Nucleus accumbens (tissue), 56 donors: ENCODE measurements around the gene GRK5.
"Not testable (repeated sequence)": the region's sequence is repeated elsewhere in the genome, so short reads cannot be mapped to it uniquely, and the experiment has no call there.

Experiments used
- DNase-seq, 56 donors: peaks; one replicate each; lab custom pipeline; 2025; lab: John Stamatoyannopoulos, UW

The GRK5 gene

DNA sequence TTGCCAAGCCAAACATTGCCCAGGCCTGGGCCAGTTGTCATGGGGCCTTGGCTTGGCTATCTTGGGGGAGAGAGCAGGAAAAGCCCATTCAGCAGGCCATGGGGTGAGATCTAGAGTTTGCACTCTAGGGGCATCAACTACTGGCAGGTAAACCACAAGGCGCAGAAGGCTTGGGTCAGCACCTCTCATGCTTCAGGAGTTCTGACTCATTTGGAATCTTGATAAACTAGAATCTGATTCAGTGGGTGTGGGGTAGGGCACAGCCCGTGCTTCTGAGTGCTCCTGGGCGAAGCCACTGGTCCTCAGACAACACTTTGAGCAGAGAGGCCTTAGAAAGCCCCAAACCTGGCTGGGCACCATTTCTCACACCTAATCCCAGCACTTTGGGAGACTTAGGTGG lies 254.0 kb downstream of the GRK5 start:
- DNase-seq, result no peak

DNA sequence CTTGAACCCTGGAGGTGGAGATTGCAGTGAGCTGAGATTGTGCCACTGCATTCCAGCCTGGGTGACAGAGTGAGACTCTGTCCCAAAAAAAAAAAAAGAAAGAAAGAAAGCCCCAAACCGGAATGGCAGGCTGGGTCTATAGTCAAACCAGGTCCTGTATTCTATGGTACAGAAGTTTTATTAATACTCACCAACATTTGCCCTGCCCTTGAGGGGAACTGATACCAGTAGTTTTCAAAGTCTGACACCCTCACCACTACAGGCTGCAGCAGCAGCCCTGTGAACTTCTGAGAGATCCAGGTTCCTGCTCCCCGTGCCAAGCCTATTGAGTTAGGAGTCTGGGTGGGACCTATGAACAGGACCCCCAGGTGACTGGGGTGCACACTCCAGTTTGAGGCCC lies 254.6 kb downstream of the GRK5 start:
- no peak for DNase-seq

DNA sequence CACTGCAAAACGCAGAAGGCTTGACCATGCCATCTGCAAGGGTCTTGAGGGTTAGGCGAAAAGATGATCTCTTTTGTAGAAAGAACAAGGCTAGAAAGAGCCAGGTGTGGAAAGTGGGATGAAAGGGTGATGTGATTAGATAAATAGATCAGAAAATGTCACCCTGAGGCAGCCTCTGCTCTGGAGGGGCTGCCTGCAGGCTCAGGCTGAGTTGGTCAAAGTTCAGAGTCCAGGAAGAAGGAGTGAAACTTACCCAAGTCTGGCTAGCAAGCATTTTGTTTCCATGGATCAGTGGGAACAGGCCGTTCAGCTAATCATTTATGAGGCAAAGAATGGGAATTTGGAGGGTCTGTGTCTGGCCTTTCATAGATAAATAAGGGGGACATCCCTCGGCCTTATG lies 255.4 kb downstream of the GRK5 start:
- no peak for DNase-seq

DNA sequence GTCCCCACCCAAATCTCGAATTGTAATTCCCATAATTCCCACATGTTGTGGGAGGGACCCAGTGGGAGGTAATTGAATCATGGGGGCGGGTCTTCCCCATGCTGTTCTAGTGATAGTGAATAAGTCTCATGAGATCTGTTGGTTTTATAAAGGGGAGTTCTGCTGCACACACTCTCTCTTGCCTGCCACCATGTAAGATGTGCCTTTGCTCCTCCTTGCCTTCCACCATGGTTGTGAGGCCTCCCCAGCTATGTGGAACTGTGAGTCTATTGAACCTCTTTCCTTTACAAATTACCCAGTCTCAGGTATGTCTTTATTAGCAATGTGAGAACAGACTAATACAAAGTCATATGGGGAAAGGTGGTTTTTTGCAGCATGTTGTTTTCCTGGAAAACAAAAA lies 255.8 kb downstream of the GRK5 start:
- DNase-seq, result not testable (repeated sequence)

DNA sequence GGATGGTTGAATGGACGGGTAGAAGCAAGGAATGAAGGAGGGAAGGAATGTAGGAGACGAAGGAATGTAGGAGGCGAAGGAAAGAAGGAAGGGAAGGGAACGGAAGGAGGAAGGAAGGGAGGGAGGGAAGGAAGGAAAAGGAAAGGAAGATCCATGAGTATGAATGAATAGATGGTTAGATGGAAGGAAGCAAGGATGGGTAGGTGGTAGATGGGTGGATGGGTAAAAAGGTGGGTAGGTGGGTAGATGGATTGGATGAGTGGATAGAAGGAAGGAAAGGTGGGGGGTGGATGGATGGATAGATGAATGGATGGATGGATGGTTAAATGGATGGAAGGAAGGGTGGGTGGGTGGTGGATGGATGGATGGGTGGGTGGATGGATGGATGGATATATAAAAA lies 257.7 kb downstream of the GRK5 start:
- no peak for DNase-seq

DNA sequence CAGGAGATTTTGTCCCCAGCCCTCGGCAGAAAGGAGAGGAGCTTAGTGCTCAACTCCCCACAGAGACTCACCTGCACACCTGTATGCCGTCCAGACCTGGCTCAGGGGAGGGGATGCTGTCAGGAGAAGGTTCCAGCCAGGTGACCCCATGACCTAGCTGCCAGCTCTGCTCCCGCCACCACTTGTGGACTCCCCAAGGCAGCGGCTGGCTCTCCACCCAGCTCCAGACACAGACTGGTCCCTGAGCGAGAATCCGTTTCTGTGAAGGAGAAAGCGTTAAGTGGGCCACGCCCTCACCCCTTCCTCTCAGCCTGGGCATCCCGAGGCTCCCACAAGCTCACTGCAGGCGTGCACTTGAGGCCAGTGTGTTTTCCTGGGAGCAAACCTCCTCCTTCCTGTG lies 258.7 kb downstream of the GRK5 start:
- DNase-seq, result no peak

DNA sequence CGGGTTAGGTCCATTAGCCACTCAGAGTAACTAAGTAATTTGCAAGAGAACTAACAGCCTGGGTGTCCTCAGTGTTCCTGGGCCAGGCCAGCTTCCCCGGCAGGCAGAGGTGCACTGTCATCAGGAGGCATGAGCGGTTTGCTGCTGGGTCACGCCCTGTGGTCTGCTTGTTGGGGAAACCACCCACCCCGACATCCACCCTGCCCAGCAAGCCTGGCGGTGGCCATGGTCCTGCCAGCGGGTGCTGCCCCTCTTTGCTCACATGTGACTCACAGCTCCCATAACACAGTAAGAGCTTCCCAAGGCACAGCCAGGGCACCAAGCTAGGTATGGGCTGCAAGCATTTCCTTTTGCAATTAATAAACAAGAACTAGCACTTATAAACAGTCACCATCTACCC lies 259.3 kb downstream of the GRK5 start:
- no peak for DNase-seq

DNA sequence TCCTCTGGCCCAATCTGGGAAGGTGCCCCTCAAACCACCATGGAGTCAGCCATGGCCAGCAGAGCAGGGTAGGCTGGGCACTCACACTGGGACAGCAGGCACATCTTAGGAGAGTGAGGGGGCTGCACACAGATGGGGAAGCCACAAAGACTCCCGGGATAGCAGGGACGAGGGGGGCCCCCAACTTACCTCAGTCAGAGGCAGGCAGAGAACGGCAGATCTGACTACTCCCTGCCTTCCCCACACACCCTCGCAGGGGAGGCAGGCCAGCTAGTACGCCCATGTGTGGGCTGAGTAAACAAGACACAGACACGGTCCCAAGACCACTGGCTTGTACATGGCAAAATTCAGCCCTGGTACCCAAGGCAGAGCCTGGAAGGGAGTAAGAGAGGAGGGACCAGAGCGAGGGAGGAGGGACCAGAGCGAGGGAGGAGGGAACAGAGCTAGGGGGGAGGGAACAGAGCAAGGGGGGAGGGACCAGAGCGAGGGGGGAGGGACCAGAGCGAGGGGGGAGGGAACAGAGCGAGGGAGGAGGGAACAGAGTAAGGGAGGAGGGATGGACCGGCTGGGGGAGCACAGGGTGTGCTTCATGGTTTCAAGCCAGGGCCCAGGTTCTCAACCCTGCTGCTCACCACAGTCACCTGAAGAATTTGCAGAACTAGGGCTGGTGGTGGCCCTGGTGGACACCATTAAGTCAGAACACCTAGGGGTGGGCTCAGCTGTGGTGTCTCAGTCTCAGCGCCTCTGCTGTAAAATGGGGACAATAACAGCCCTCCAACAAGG lies 261.4 kb downstream of the GRK5 start:
- no peak for DNase-seq

DNA sequence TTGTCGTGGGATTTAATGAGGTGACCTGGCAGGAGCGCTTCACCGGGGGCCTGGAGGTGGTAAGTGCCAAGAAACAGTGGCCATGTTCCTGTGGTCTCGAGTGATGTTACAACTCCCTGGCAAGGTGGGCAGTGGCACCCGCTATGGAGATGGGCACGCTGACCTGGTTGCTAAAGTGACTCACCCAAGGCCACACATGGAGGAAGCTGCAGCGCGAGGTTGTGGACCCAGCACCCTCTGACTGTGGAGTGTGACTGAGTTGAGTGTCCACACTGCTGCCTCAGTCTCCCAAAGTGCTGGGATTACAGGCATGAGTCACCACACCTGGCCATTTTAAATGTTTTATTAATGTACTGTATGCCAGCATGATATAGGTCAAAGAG lies 261.9 kb downstream of the GRK5 start:
- no peak for DNase-seq

DNA sequence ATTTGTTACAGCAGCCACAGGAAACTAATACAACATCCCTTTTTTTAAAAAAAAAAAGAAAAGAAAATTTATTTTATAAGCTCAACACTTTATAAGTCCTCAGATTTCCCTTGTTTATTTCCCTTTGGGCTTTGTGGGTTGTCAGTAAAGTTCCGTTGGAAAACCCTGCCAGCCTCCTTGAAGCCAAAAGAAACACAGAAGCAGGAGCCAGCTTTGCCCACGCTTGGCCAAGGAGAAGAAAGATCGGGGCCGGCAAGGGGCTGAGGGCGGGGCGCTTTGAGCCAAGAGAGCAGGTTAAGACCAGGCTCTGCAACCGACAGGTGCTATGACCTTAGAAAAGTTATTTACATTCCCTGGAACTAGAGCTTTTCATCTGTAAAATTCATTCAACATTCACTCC lies 262.5 kb downstream of the GRK5 start:
- DNase-seq, result no peak

DNA sequence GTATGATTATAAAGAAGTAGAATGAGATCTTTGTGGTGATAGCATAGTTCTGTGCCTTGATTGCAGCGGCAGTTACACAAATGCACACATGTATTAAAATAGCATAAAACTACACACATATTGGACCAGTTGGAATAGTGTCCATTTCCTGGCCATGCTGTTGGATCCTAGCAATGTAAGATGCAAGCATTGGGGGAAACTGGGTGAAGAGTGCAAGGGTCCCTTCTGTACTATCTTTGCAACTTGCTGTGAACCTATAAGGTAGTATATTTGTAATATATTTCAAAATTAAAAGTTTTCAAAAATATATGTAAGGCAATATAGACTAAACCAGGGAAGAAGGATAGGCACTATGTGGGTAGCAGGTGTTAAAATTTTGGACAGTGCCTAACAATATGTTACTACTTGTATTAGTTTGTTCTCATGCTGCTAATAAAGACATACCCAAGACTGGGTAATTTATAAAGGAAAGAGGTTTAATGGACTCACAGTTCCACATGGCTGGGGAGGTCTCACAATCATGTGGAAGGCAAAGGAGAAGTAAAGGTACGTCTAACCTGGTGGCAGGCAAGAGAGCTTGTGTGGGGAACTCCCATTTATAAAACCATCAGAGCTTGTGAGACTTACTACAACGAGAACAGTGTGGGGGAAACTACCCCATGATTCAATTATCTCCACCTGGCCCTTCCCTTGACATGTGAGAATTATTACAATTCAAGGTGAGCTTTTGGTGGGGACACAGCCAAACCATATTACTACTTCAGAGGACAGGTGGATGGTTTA lies 263.7 kb downstream of the GRK5 start:
- no peak for DNase-seq

DNA sequence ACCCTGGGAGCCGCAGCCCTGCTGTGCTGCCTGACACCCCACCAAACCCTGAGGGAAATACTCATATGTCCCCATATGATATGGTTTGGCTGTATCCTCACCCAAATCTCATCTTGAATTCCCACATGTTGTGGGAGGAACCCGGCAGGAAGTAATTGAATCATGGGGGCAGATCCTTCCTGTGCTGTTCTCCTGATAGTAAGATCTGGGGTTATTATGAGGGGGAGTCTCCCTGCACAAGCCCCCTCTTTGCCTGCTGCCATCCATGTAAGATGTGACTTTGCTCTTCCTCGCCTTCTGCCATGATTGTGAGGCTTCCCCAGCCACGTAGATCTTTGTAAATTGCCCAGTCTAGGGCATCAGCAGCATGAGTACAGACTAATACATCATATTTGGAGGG lies 266.4 kb downstream of the GRK5 start:
- no peak for DNase-seq

DNA sequence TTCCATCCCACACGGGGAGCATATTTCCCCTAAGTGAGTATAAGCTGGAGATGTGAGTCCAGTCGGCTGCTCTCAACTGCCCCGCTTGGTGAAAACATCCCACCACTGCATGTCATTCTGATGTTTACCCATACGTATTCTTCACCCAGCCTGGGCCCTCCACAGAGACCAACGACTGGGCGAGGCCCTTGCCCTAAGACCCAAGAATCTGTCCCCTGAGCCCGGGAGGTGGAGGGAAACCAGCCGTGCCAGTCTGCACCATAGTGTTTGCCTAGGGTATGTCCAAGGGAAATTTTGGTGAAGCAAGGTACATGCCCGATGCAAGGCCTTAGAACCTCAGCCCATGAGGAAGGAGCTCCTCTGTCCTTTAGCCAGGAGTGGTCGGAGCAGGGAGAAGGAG lies 267.2 kb downstream of the GRK5 start:
- no peak for DNase-seq

DNA sequence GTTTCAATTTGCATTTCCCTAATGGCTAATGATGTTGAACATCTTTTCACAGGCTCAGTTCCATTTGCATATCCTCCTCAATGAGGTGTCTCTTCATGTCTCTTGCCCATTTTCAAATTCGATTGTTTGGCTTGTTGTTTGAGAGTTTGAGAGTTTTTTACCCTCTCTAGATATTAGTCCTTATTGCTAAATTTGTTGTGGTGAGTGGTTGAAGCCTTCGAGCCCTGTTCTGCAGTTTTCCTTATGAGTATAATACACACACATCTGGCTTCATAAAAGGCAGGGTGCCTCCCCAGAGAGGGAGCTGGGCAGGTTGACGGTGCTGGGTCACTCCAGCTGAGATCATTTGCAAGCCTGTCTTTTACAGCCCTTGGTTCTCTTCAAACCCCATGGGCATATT lies 270.1 kb downstream of the GRK5 start:
- DNase-seq, result no peak

DNA sequence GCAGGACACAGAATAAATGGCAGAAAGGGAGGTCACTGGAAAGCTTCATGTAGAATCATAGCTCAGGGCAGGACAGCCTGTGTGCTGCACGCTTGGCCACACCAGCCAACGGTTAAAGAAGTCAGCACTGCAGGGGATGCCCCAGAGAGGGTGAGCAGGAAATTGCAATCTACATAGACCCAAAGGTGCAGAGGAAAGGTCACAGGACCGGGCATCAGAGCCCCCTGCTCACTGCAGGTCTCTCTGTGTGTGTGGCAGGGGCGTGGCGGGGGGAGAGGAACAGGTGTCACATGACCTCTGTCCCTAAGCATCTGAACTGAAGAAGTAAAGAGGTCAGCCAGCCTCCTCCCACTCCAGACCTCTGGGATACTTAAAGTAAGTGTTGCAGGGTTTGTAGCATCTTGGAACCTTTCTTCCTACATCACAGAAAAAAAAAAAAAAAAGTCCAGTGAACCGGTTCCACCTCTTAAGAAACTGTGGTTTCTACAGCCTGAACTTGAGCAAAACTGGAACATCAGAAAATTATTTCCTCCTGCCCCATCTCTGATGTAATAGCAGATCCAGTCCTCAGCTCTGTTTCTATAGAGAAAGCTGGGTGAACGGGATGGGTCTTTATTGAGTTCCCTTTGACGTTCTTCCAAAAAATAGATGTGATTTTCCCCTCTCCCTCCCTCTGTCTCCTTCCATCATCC lies 270.9 kb downstream of the GRK5 start:
- no peak for DNase-seq

DNA sequence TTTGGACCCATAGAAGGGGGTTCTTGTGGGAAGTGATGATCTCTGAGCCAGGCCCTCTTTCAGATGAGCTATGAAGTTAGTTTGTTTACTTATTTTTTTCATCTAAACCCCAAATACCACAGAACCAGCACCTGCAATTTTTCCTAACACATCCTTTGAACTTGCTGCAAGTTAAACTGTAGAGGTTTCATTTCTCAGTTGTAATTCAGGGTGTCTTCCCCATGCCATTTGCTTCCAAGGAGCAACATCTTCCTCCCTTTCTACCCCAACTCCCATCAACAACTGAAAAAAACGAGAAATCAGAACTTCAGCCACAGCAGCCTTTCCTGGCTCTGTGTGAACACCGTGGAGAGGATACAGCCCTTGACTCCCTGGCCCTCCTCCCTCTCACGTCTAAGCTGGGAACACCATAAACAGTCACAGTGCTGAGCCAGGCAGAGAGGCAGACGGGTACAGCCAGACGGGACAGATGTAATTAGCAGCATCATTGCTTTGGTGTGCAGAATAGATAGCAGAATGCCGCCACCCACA lies 271.5 kb downstream of the GRK5 start:
- DNase-seq, result no peak

DNA sequence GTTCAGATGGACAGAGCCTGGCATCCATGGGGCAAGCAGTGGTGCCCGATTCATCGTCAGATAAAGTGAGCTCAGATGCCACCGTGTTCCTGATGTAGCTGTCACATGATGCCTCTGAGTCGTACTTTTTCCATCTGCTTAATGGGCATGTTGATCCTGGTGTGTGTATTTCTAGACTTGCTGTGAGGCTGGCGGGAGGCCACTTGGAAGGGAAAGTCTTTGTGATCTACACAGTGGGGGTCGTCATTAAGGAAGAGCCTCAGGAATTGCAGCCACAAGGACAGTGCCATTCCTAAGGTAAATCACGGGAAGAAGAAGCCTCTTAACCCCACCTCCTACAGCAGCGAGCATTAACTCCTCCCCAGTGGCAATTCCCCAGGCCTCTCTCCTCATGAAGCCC lies 272.2 kb downstream of the GRK5 start:
- DNase-seq, result no peak

DNA sequence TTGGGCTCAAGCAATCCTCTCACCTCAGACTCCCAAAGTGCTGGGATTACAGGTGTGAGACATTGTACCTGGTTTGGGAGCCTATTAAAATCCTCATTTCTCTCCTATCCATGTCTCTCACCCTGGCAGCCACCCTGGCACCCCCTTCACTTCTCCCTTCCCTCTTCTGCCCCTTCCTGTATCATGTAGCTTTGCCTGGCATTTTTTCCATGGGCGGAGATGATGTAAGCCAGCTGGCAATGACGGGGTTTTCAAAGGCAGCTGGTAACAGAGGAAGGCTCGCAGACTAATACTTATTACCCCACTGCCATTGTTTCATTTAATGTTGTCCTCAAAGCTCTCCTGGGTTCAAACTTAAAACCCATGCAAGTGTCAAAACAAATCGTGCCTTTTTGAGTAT lies 273.3 kb downstream of the GRK5 start:
- DNase-seq, result no peak

DNA sequence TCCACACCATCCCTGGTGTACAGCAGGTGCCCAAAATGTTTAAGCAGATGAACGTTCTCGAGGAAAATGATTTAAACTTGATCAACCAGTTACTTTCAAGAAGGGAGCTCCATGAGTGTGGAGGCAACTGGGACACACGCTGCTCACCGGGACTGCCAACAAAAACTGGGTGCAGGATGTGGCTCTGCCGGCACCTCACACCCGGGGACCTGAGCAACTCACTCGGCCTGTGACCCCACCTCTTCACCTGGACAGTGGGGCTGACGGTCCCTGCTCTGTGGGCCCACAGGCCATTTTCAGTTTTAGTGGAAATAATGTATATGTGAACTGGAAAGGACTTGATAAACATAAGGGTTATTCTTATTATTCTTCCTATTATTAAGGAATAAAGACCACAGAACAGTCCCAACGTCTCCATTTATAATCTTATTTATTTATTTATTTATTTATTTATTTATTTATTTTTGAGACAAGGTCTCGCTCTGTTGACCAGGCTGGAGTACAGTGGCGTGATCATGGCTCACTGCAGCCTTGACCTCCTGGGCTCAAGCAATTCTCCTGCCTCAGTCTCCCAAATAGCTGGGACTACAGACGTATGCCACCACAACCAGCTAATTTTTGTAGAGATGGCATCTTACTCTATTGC lies 274.5 kb downstream of the GRK5 start:
- DNase-seq, result no peak

DNA sequence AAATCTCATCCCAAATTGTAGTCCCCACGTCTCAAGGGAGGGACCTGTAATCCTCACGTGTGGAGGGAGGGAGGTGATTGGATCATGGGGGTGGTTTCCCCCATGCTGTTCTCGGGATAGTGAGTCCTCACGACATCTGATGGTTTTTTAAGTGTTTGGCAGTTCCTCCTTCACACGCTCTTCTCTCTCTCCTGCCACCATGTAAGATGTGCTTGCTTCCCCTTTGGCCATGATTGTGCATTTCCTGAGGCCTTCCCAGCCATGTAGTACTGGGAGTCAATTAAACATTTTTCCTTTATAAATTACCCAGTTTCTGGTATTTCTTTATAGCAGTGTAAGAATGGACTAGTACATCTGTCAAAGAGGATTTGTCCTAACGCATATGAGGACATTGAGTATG lies 275.6 kb downstream of the GRK5 start:
- DNase-seq, result no peak

DNA sequence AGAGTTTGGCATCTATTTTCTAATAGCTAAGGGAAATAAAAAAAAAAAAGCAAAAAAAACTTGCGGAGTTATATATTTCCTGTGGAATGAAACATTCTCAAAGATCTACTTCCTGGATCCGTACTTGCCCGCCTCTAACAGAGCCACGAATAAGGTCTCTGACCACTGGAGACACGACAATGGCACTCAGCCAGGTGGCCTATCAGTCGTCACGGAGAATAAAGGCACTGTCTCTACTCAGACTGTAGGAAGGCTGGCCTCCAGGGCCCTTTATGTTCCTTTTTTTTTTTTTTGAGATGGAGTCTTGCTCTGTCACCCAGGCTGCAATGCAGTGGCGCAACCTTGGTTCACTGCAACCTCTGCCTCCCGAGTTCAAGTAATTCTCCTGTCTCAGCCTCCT lies 276.5 kb downstream of the GRK5 start:
- no peak for DNase-seq
